ENCODE measurements around the gene TAF11L13.
"Not testable (repeated sequence)": the region's sequence is repeated elsewhere in the genome, so short reads cannot be mapped to it uniquely, and the experiment has no call there.

The TAF11L13 gene

GRCh38 chr5:17631788-17632187 is at the start of gene TAF11L13:
Gene TAF11L13 (plus strand): TSS chr5:17632088.
- not testable (repeated sequence) for DNase-seq

GRCh38 chr5:17585658-17586057 is 46.2 kb upstream of the TAF11L13 start, which contains the start of gene TAF11L7:
Gene TAF11L7 (minus strand): TSS chr5:17585758.
- not testable (repeated sequence) for DNase-seq

- DNase-seq: not testable (repeated sequence)
These were observed 41.0 kb upstream of the TAF11L13 start, which contains the start of gene TAF11L8 for GRCh38 chr5:17590860-17591259. Gene TAF11L8 (minus strand): TSS chr5:17590960.

GRCh38 chr5:17594255-17594654 is 37.6 kb upstream of the TAF11L13 start, which contains the start of gene TAF11L9:
Gene TAF11L9 (minus strand): TSS chr5:17594394.
- DNase-seq: not testable (repeated sequence)

- not testable (repeated sequence) for DNase-seq
These were observed 34.2 kb upstream of the TAF11L13 start, which contains the start of gene TAF11L10 for GRCh38 chr5:17597728-17598127. Gene TAF11L10 (minus strand): TSS chr5:17597828.

- not testable (repeated sequence) for DNase-seq
These were observed 28.0 kb upstream of the TAF11L13 start, which contains the start of gene TAF11L11 for GRCh38 chr5:17603880-17604279. Gene TAF11L11 (plus strand): TSS chr5:17604183.

- DNase-seq: no peak
These were observed 26.9 kb upstream of the TAF11L13 start for GRCh38 chr5:17604951-17605350.

- DNase-seq: not testable (repeated sequence)
These were observed 24.4 kb upstream of the TAF11L13 start for GRCh38 chr5:17607461-17607860.

GRCh38 chr5:17610092-17610491 is 21.8 kb upstream of the TAF11L13 start, which contains the start of gene TAF11L12:
Gene TAF11L12 (plus strand): TSS chr5:17610392.
- not testable (repeated sequence) for DNase-seq

GRCh38 chr5:17614872-17615605 is 16.8 kb upstream of the TAF11L13 start:
- DNase-seq: no peak

GRCh38 chr5:17619354-17619753 is 12.5 kb upstream of the TAF11L13 start:
- no peak for DNase-seq

GRCh38 chr5:17620627-17621026 is 11.3 kb upstream of the TAF11L13 start:
- no peak for DNase-seq

GRCh38 chr5:17625686-17626085 is 6.2 kb upstream of the TAF11L13 start:
- no peak for DNase-seq

GRCh38 chr5:17634160-17634559 is 2.3 kb downstream of the TAF11L13 start, which contains the start of gene TAF11L14:
Gene TAF11L14 (plus strand): TSS chr5:17634460.
- DNase-seq: no peak

- DNase-seq: not testable (repeated sequence)
These were observed 17.3 kb downstream of the TAF11L13 start for GRCh38 chr5:17649232-17649631.

GRCh38 chr5:17655201-17655759 is 23.4 kb downstream of the TAF11L13 start:
- DNase-seq: not testable (repeated sequence)

- no peak for DNase-seq
These were observed 24.0 kb downstream of the TAF11L13 start for GRCh38 chr5:17655921-17656320.

- no peak for DNase-seq
These were observed 31.3 kb downstream of the TAF11L13 start for GRCh38 chr5:17663182-17663581.

- DNase-seq: no peak
These were observed 33.9 kb downstream of the TAF11L13 start for GRCh38 chr5:17665836-17666235.

- no peak for DNase-seq
These were observed 34.9 kb downstream of the TAF11L13 start for GRCh38 chr5:17666726-17667235.

- DNase-seq: no peak
These were observed 38.5 kb downstream of the TAF11L13 start for GRCh38 chr5:17670353-17670752.

GRCh38 chr5:17678751-17679324 is 47.0 kb downstream of the TAF11L13 start:
- DNase-seq: no peak

GRCh38 chr5:17679597-17680203 is 47.8 kb downstream of the TAF11L13 start:
- DNase-seq: no peak
